SK-N-SH (cell line): ENCODE measurements around the gene LAIR2.

Experiments
- CHD2 ChIP-seq: fragments of 150-350 bp; IDR thresholded peaks from 2 replicates; pipeline ENCODE4 v1.6.1; 2018; ENCODE audit warnings: low read length; ENCODE audit not compliant: partially characterized antibody
- EZH2phosphoT487 ChIP-seq: fragments of 200-600 bp; sonication (generic); IDR thresholded peaks from 2 replicates; pipeline ENCODE4 v1.6.1; 2017; ENCODE audit warnings: low read depth, mixed run types, mild to moderate bottlenecking, antibody characterized with exemption, moderate library complexity, borderline replicate concordance
- FOSL2 ChIP-seq: IDR thresholded peaks from 2 replicates; pipeline ENCODE4 v1.4.0; 2012; ENCODE audit warnings: low read depth, mild to moderate bottlenecking, moderate library complexity, borderline replicate concordance
- GABPA ChIP-seq: IDR thresholded peaks from 2 replicates; pipeline ENCODE4 v1.4.0; 2012; ENCODE audit warnings: low read depth, mild to moderate bottlenecking
- MXI1 ChIP-seq: IDR thresholded peaks from 2 replicates; pipeline ENCODE4 v1.6.1; 2012; ENCODE audit warnings: mild to moderate bottlenecking, low read depth, low read length, improper control_type of control experiment
- POLR2AphosphoS5 ChIP-seq: IDR thresholded peaks from 2 replicates; pipeline ENCODE4 v1.6.1; 2012; ENCODE audit warnings: low read depth, low read length
- RAD21 ChIP-seq: IDR thresholded peaks from 2 replicates; pipeline ENCODE4 v1.6.1; 2012; ENCODE audit warnings: mild to moderate bottlenecking, low read length
- RCOR1 ChIP-seq: fragments of 150-350 bp; IDR thresholded peaks from 2 replicates; pipeline ENCODE4 v1.6.1; 2017; ENCODE audit warnings: antibody characterized with exemption, low read length
- TAF1 ChIP-seq: IDR thresholded peaks from 2 replicates; pipeline ENCODE4 v1.6.1; 2012; ENCODE audit warnings: low read depth, mild to moderate bottlenecking, low read length, moderate library complexity, borderline replicate concordance
- YY1 ChIP-seq: IDR thresholded peaks from 2 replicates; pipeline ENCODE4 v1.4.0; 2012; ENCODE audit warnings: low read depth, mild to moderate bottlenecking
- TF ChIP-seq, protein P1 (sequence below): fragments of 200-600 bp; sonication (generic); IDR thresholded peaks from 2 replicates; pipeline ENCODE4 v1.6.1; 2017; ENCODE audit warnings: antibody characterized with exemption, mild to moderate bottlenecking, moderate library complexity
- TF ChIP-seq, protein P2 (sequence below): fragments of 150-350 bp; IDR thresholded peaks from 2 replicates; pipeline ENCODE4 v1.6.1; 2017; ENCODE audit warnings: antibody characterized with exemption, low read length, low read depth, borderline replicate concordance

GRCh38 chr19:54470276-54470887 is 32.2 kb upstream of the LAIR2 start:
- TF ChIP-seq RAD21 = no peak
- no peak for TF ChIP-seq YY1
- TF ChIP-seq, protein P1, sequence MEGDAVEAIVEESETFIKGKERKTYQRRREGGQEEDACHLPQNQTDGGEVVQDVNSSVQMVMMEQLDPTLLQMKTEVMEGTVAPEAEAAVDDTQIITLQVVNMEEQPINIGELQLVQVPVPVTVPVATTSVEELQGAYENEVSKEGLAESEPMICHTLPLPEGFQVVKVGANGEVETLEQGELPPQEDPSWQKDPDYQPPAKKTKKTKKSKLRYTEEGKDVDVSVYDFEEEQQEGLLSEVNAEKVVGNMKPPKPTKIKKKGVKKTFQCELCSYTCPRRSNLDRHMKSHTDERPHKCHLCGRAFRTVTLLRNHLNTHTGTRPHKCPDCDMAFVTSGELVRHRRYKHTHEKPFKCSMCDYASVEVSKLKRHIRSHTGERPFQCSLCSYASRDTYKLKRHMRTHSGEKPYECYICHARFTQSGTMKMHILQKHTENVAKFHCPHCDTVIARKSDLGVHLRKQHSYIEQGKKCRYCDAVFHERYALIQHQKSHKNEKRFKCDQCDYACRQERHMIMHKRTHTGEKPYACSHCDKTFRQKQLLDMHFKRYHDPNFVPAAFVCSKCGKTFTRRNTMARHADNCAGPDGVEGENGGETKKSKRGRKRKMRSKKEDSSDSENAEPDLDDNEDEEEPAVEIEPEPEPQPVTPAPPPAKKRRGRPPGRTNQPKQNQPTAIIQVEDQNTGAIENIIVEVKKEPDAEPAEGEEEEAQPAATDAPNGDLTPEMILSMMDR = no peak
- no peak for TF ChIP-seq RCOR1
- TF ChIP-seq CHD2 = no peak
- TF ChIP-seq GABPA = no peak
- TF ChIP-seq TAF1 = no peak
- no peak for TF ChIP-seq FOSL2
- no peak for TF ChIP-seq MXI1
- no peak for TF ChIP-seq POLR2AphosphoS5
- TF ChIP-seq, protein P2, sequence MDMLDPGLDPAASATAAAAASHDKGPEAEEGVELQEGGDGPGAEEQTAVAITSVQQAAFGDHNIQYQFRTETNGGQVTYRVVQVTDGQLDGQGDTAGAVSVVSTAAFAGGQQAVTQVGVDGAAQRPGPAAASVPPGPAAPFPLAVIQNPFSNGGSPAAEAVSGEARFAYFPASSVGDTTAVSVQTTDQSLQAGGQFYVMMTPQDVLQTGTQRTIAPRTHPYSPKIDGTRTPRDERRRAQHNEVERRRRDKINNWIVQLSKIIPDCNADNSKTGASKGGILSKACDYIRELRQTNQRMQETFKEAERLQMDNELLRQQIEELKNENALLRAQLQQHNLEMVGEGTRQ = no peak
- TF ChIP-seq EZH2phosphoT487 = no peak
